Vein endothelial cell (primary cell): Measurements from ENCODE around the gene OR10A2. TPM values are rescaled to one million over a fixed set of nuclear protein-coding genes. Genes with fewer than 3 reads are reported as not detected.

Source experiments
- total RNA-seq: library from RNA; depleted of rRNA; stranded (reverse); fragments of >200 nt; gene quantifications from 2 replicates; pipeline ENCODE4 v1.2.3, GENCODE V29; 2012

OR10A2 gene
- total RNA-seq: not detected in 2 replicates

DNA sequence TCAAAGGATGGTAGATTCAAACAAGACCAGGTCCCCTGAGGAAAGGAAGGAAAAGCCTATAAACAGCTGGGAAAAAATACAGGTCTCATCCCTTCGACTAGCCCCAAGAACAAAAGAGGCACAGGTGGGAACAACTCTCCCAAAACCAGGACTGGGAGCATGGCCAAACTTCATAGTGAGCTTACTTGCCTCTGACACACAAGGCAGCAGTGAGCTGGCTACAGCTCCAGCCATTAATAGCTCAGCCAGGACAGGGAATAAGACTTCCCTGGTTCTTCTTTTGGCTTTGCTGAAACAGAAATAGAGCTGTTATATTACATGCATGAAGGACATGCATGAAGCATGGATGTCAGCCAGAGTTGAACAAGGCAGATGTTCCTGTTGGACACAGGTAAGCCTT is at the start of gene OR10A2:
Gene OR10A2 (plus strand): TSS at position 97 of the 400 bp plus-strand sequence. CDS start 6,698 bp downstream, outside the sequence.

DNA sequence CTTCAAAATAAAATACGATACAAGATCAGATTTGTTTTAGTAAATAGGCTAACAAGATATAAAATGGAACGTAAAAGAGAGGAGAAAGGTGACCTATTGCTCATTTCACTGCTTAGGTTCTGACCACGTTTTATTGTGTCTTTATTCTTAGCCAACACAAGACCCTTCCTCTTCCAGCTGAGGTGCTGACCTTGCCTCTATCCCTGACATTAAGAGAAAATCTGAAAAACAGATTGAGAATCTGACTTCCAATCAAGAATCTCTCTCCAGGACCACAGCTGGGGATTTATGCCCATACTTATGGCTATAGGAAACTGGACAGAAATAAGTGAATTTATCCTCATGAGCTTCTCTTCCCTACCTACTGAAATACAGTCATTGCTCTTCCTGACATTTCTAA is 17.5 kb upstream of the OR10A2 start, which contains the start of gene OR10A5:
Gene OR10A5 (plus strand): TSS at position 301 of the 400 bp plus-strand sequence. CDS start 0 bp downstream, at position 301.

DNA sequence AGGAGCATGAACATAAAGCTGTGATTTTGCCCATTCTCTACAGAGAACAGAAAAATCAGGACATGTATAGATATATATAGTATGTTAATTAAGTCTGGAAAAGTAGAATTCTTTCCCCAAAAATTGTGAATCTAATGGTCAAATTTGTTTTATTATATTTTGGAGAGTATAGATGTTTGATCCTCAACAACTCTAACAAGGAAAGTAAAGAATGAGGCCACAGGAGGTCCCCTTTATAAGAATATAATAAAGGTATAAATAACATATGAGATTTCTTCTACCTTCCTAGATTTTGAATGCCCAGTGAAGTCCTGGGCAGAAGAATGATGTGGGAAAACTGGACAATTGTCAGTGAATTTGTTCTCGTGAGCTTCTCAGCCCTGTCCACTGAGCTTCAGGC is 13.5 kb downstream of the OR10A2 start, which contains the start of gene OR10A4:
Gene OR10A4 (plus strand): TSS at position 301 of the 400 bp plus-strand sequence. CDS start 23 bp downstream, at position 324.

GRCh38 chr11:6892400-6892799 is 29.5 kb downstream of the OR10A2 start, which contains the start of gene OR2D2:
Gene OR2D2, minus strand, starts transcription at chr11:6892500. Its CDS starts 0 bp downstream, at chr11:6892500.

DNA sequence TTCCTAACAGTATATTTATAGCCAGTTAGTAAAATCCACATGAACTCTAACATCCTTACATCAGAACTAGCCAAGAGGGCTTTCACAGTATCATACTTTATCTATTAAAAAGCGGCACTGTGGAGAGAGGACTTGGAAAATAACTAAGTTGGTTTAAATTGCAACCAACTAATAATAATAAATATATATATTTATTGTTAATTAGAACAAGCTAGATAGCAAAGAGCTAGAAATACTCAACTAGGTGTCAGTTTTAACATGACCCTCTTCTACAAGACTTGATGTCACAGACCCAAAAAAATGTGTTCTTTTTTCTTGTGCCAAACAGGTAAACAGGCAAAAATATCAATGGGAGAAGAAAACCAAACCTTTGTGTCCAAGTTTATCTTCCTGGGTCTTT is 57.8 kb downstream of the OR10A2 start, which contains the start of gene OR2D3:
Gene OR2D3 (plus strand): TSS at position 301 of the 400 bp plus-strand sequence. CDS start 0 bp downstream, at position 301.

Other genes with a start within 250 kb of the OR10A2 start
- gene TPP1, start 243.6 kb upstream of the OR10A2 start, total RNA-seq: 118 and 183 TPM in 2 replicates
- gene DCHS1, start 207.2 kb upstream of the OR10A2 start, total RNA-seq: 58.5 and 108 TPM in 2 replicates
- gene MRPL17, start 179.7 kb upstream of the OR10A2 start, total RNA-seq: 56.8 and 60.4 TPM in 2 replicates
- 0.29 and 0.33 TPM in 2 replicates for gene OR2AG2, start 91.1 kb upstream of the OR10A2 start, total RNA-seq
- gene OR2AG1, start 80.0 kb upstream of the OR10A2 start, total RNA-seq: under 0.01 TPM in 1 of 2 replicates, not detected in the other
- 0.33 and 0.38 TPM in 2 replicates for gene OR6A2, start 63.4 kb upstream of the OR10A2 start, total RNA-seq
- gene OR10A5, start 17.4 kb upstream of the OR10A2 start, total RNA-seq: not detected in 2 replicates
- gene OR10A4, start 13.6 kb downstream of the OR10A2 start, total RNA-seq: not detected in 2 replicates
- gene OR2D2, start 29.4 kb downstream of the OR10A2 start, total RNA-seq: 0.48 TPM in 1 of 2 replicates, not detected in the other
- gene OR2D3, start 57.9 kb downstream of the OR10A2 start, total RNA-seq: not detected in 2 replicates
- 2.3 and 4.1 TPM in 2 replicates for gene ZNF215, start 63.4 kb downstream of the OR10A2 start, total RNA-seq
- 0.76 and 0.98 TPM in 2 replicates for gene ZNF214, start 157.3 kb downstream of the OR10A2 start, total RNA-seq
- gene NLRP14, start 157.4 kb downstream of the OR10A2 start, total RNA-seq: 0.10 and 0.65 TPM in 2 replicates
- gene RBMXL2, start 225.9 kb downstream of the OR10A2 start, total RNA-seq: 0.33 TPM in 1 of 2 replicates, not detected in the other